ENCODE data around the gene KCNJ6. TPM values are rescaled to one million over a fixed set of nuclear protein-coding genes. Genes with fewer than 3 reads are reported as not detected.

KCNJ6 gene
- total RNA-seq, 1 experiment from 2014 or later: 1.2 TPM

DNA sequence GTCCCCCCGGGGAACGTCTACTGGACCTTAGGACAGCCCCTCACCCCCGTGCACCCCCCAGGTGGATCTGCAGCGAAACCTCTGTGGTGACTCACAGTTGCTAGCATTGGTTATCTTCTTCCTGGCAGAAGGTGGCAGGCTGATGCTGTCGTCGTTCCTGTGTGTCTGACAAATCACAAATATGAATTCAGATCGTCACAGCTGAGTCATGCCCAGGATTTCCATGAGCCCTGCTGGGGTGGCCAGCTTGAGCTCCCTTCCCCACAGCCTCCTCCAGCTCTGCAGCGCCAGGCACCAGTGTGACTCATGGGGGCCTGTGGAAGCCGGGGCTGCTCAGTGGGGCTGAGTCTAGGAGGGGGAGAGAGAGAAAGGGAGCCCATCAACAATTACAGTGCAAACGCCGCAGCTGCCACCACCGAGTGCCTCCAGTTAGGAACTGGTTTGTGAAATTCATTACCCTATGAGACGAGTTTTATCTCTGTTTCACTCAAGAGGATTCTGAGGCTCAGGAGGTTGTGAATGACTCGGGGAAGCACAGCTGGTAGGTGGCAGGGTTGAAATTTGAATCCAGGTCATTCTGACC, 351.8 kb downstream of the KCNJ6 start:
- TF ChIP-seq, protein P1, sequence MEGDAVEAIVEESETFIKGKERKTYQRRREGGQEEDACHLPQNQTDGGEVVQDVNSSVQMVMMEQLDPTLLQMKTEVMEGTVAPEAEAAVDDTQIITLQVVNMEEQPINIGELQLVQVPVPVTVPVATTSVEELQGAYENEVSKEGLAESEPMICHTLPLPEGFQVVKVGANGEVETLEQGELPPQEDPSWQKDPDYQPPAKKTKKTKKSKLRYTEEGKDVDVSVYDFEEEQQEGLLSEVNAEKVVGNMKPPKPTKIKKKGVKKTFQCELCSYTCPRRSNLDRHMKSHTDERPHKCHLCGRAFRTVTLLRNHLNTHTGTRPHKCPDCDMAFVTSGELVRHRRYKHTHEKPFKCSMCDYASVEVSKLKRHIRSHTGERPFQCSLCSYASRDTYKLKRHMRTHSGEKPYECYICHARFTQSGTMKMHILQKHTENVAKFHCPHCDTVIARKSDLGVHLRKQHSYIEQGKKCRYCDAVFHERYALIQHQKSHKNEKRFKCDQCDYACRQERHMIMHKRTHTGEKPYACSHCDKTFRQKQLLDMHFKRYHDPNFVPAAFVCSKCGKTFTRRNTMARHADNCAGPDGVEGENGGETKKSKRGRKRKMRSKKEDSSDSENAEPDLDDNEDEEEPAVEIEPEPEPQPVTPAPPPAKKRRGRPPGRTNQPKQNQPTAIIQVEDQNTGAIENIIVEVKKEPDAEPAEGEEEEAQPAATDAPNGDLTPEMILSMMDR (conservative IDR thresholded peaks at IDR 0.05): no peak

More for the DNA sequence above, 351.8 kb downstream of the KCNJ6 start:
- Histone ChIP-seq H2BK15ac (ENCODE audit: low read depth, low read length) (no peak overlapping the region), H2AFZ (ENCODE audit: low read length) (no peak overlapping the region), H3K27me3 (ENCODE audit: insufficient read depth, low read length) (no peaks in the 10 kb centered on the region), H3K79me2 (ENCODE audit: insufficient read depth, low read length) (no peaks in the 10 kb centered on the region), H3K56ac (ENCODE audit: insufficient read length, low read depth, low read length) (no peak overlapping the region), H3T11ph (ENCODE audit: low read length) (no peak overlapping the region), H2AK5ac (ENCODE audit: insufficient read length, low read length) (no peak overlapping the region), H2BK120ac (ENCODE audit: low read depth, low read length, poor library complexity, severe bottlenecking) (no peak overlapping the region), H3K23me2 (ENCODE audit: insufficient read length, low read depth, low read length, poor library complexity, severe bottlenecking) (peaks cover 3% of the 10 kb centered on the region), H3K18ac (ENCODE audit: insufficient read length, low read depth, low read length) (peak overlapping the region; percentile 66), H2BK5ac (ENCODE audit: insufficient read length, low read length) (no peak overlapping the region), H3K9ac (ENCODE audit: extremely low read depth, insufficient read length, low read length) (no peak overlapping the region), H3K9me3 (ENCODE audit: control insufficient read depth, low read depth, low read length) (no peaks in the 10 kb centered on the region), H2BK20ac (ENCODE audit: low read depth, low read length, poor library complexity, severe bottlenecking) (no peak overlapping the region), H3K4me1 (ENCODE audit: insufficient read depth, low read length) (peaks cover 4% of the 10 kb centered on the region; the same call in 1 of the 2 replicates), H3K4me2 (ENCODE audit: insufficient read depth, insufficient read length, low read length) (no peak overlapping the region), H2BK12ac (ENCODE audit: insufficient read length, low read depth, low read length) (no peak overlapping the region), H4K20me1 (ENCODE audit: control insufficient read depth, insufficient read depth, insufficient read length) (no peaks in the 10 kb centered on the region), H4K5ac (ENCODE audit: insufficient read length, low read depth, low read length) (no peak overlapping the region), H4K8ac (replicated peaks; ENCODE audit: insufficient read length, low read depth, low read length) (no peak overlapping the region), H3K14ac (ENCODE audit: insufficient read depth, low read length) (peak overlapping the region; percentile 79), H3K79me1 (ENCODE audit: insufficient read depth, low read depth, low read length, poor library complexity, severe bottlenecking) (no peaks in the 10 kb centered on the region), H3K23ac (ENCODE audit: insufficient read length, low read depth, low read length) (no peak overlapping the region), H3K27ac (ENCODE audit: insufficient read length, low read depth, low read length) (no peak overlapping the region), H4K91ac (ENCODE audit: insufficient read length, low read depth, low read length) (no peak overlapping the region), H3K4ac (ENCODE audit: low read depth, low read length) (no peak overlapping the region)
- Mint-ChIP-seq H3K27me3 (ENCODE audit: low read depth) (peaks cover 15% of the 10 kb centered on the region), H3K36me3 (ENCODE audit: insufficient read depth in 1 of 3, low read depth in 3 of 3) (no peaks in the 10 kb centered on the region; a peak in 1 of 7 replicates), H3K4me3 (peak overlapping the region; percentile 21 to 56; a peak in 3 of 5 replicates), H3K27ac (peak overlapping the region in 1 of 3 experiments; percentile 35; a peak in 4 of 7 replicates), H3K4me1 (peaks cover 14 to 21% of the 10 kb centered on the region in 2 experiments), H3K9me3 (no peaks in the 10 kb centered on the region)
- WGBS (ENCODE audit: extremely low coverage, insufficient read length, low lambda C conversion rate): no CpG with 5 or more reads among the region's 14 CpGs
- peak; percentile 64 for DNase-seq

Measured in H9 (cell line).